IPS DF 6.9 (cell line): Measurements from ENCODE around the gene UBE2O.

Experiments used
- DNase-seq: peaks from one replicate; pipeline ENCODE4 v3.0.0-alpha.2; 2013; ENCODE audit warnings: low read depth, low spot score
- H3K27ac ChIP-seq: one replicate; pipeline ENCODE4 v1.5.1; 2013; ENCODE audit warnings: low read length, control low read depth
- H3K27me3 ChIP-seq: 2 replicates; pipeline ENCODE4 v1.6.1; 2013; ENCODE audit warnings: mild to moderate bottlenecking, low read length; ENCODE audit not compliant: control insufficient read depth, insufficient read depth
- H3K36me3 ChIP-seq: 2 replicates; pipeline ENCODE4 v1.6.1; 2013; ENCODE audit warnings: low read length; ENCODE audit not compliant: control insufficient read depth, insufficient read depth
- H3K4me1 ChIP-seq: 2 replicates; pipeline ENCODE4 v1.6.1; 2013; ENCODE audit warnings: low read length; ENCODE audit not compliant: control insufficient read depth, insufficient read depth
- H3K4me3 ChIP-seq: 2 replicates; pipeline ENCODE4 v1.5.1; 2013; ENCODE audit warnings: mild to moderate bottlenecking, low read length
- H3K9me3 ChIP-seq: 2 replicates; pipeline ENCODE4 v1.6.1; 2013; ENCODE audit warnings: low read length, inconsistent platforms; ENCODE audit not compliant: control insufficient read depth, insufficient read depth
- WGBS: extraction: QIAGEN DNeasy Blood & Tissue Kit; methylation state at CpG from one replicate; pipeline ENCODE4 v1.1.7; 2013; ENCODE audit warnings: mixed read lengths, missing lambda C conversion rate; ENCODE audit not compliant: insufficient read length, insufficient coverage; 5-methylcytosine and 5-hydroxymethylcytosine counted together

UBE2O gene

GRCh38 chr17:76388966-76389888 lies 63.7 kb downstream of the UBE2O start:
- H3K4me3 ChIP-seq: no peak overlapping the region
- no peak overlapping the region for H3K27ac ChIP-seq
- no CpG with 5 or more reads among the region's 16 CpGs for WGBS
- no peak for DNase-seq
- no peaks in the 10 kb centered on the region for H3K9me3 ChIP-seq
- H3K4me1 ChIP-seq: peaks cover 10% of the 10 kb centered on the region
- peaks cover 15% of the 10 kb centered on the region for H3K36me3 ChIP-seq
- H3K27me3 ChIP-seq: peaks cover 12% of the 10 kb centered on the region; the same call in 1 of the 2 replicates

- peaks cover 10% of the 10 kb centered on the region for H3K4me1 ChIP-seq
- WGBS: no CpG with 5 or more reads among the region's 31 CpGs
- H3K27me3 ChIP-seq: peaks cover 16% of the 10 kb centered on the region; the same call in 1 of the 2 replicates
- no peak overlapping the region for H3K27ac ChIP-seq
- H3K4me3 ChIP-seq: no peak overlapping the region
- no peak for DNase-seq
- no peaks in the 10 kb centered on the region for H3K9me3 ChIP-seq
- peaks cover 8% of the 10 kb centered on the region for H3K36me3 ChIP-seq
Measured at GRCh38 chr17:76386966-76387765, 65.8 kb downstream of the UBE2O start.

- DNase-seq: no peak
- Histone ChIP-seq H3K36me3 (peaks cover 1% of the 10 kb centered on the region), H3K4me1 (peaks cover 10% of the 10 kb centered on the region), H3K27ac (no peak overlapping the region), H3K27me3 (peaks cover 16% of the 10 kb centered on the region; the same call in 1 of the 2 replicates), H3K9me3 (no peaks in the 10 kb centered on the region), H3K4me3 (no peak overlapping the region; the same call in 1 of the 2 replicates)
- WGBS: no CpG with 5 or more reads among the region's 52 CpGs
Measured at GRCh38 chr17:76385892-76386786, 66.8 kb downstream of the UBE2O start.

- peaks cover 10% of the 10 kb centered on the region for H3K4me1 ChIP-seq
- no peaks in the 10 kb centered on the region for H3K36me3 ChIP-seq
- H3K4me3 ChIP-seq: peak overlapping the region; percentile 38; the same call in 1 of the 2 replicates
- H3K9me3 ChIP-seq: no peaks in the 10 kb centered on the region
- no CpG with 5 or more reads among the region's 74 CpGs for WGBS
- H3K27me3 ChIP-seq: peaks cover 16% of the 10 kb centered on the region; the same call in 1 of the 2 replicates
- DNase-seq: no peak
- H3K27ac ChIP-seq: no peak overlapping the region
Measured at GRCh38 chr17:76384987-76385891, 67.7 kb downstream of the UBE2O start.

- Histone ChIP-seq H3K27me3 (peaks cover 16% of the 10 kb centered on the region; the same call in 1 of the 2 replicates), H3K4me3 (peak within 1 kb of the TSS; percentile 74; the same call in 1 of the 2 replicates), H3K27ac (no peak within 1 kb of the TSS), H3K9me3 (no peaks in the 10 kb centered on the region), H3K4me1 (peaks cover 8% of the 10 kb centered on the region), H3K36me3 (no peaks in the 10 kb centered on the region)
- no peak for DNase-seq
- WGBS: no CpG with 5 or more reads among the region's 118 CpGs
Measured at GRCh38 chr17:76384222-76384986, 68.5 kb downstream of the UBE2O start, which contains the start of gene SPHK1. TSS of gene SPHK1 (plus strand) at chr17:76384609. CDS start at chr17:76385645, 1,036 bp downstream.

GRCh38 chr17:76383546-76384221 lies 69.3 kb downstream of the UBE2O start:
- Histone ChIP-seq H3K27me3 (peaks cover 16% of the 10 kb centered on the region; the same call in 1 of the 2 replicates), H3K4me1 (peaks cover 5% of the 10 kb centered on the region; the same call in 1 of the 2 replicates), H3K36me3 (no peaks in the 10 kb centered on the region), H3K4me3 (peak overlapping the region; percentile 74; the same call in 1 of the 2 replicates), H3K27ac (no peak overlapping the region), H3K9me3 (no peaks in the 10 kb centered on the region)
- no peak for DNase-seq
- no CpG with 5 or more reads among the region's 65 CpGs for WGBS

GRCh38 chr17:76382803-76383545 lies 70.0 kb downstream of the UBE2O start:
- no peak overlapping the region for H3K27ac ChIP-seq

GRCh38 chr17:76382351-76382802 lies 70.6 kb downstream of the UBE2O start:
- no peaks in the 10 kb centered on the region for H3K9me3 ChIP-seq
- peaks cover 5% of the 10 kb centered on the region; the same call in 1 of the 2 replicates for H3K4me1 ChIP-seq
- no peak overlapping the region for H3K27ac ChIP-seq
- WGBS: no CpG with 5 or more reads among the region's 21 CpGs
- H3K27me3 ChIP-seq: peaks cover 16% of the 10 kb centered on the region; the same call in 1 of the 2 replicates
- H3K4me3 ChIP-seq: peak overlapping the region; percentile 74; the same call in 1 of the 2 replicates
- no peak for DNase-seq
- H3K36me3 ChIP-seq: no peaks in the 10 kb centered on the region

More at GRCh38 chr17:76382803-76383545, 70.0 kb downstream of the UBE2O start:
- peaks cover 5% of the 10 kb centered on the region; the same call in 1 of the 2 replicates for H3K4me1 ChIP-seq
- no CpG with 5 or more reads among the region's 80 CpGs for WGBS
- no peaks in the 10 kb centered on the region for H3K9me3 ChIP-seq
- peak overlapping the region; percentile 74 for H3K4me3 ChIP-seq
- no peak for DNase-seq
- peaks cover 16% of the 10 kb centered on the region; the same call in 1 of the 2 replicates for H3K27me3 ChIP-seq
- H3K36me3 ChIP-seq: no peaks in the 10 kb centered on the region
